ENCODE measurements around the gene ARGLU1. TPM values are rescaled to one million over a fixed set of nuclear protein-coding genes. Genes with fewer than 3 reads are reported as not detected.

The ARGLU1 gene
- total RNA-seq, 1 donor, result 42.0 TPM

DNA sequence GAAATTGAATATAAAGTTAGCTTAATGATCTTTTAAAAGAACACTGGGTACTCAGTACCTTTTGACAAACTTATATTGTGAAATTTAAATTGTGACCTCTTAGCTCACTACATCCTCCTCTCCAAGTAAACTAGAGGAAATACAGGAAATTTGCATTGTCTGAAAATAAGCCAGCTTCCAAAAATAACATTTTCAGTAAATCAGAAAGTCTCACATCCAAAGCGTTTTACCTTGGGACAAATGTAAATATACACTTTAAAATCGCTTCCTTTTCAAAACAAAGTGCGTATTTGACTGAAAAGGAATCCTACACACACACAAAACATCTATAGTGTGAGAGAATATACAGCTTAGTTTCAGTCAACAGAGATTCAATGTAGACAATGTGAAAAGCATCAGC, 30.4 kb downstream of the ARGLU1 start:
- Histone ChIP-seq H3K27me3 (ENCODE audit: insufficient read depth, low read length) (no peaks in the 10 kb centered on the region), H3K27ac (ENCODE audit: low read depth, low read length) (no peak overlapping the region), H2AFZ (ENCODE audit: low read length) (no peak overlapping the region), H3K36me3 (ENCODE audit: insufficient read depth, low read length) (peaks cover 5% of the 10 kb centered on the region), H3K79me2 (ENCODE audit: insufficient read depth, low read length) (peaks cover 22% of the 10 kb centered on the region), H3K4me3 (ENCODE audit: insufficient read depth, low read length) (no peak overlapping the region), H3K4me2 (ENCODE audit: insufficient read depth, low read length) (no peak overlapping the region), H4K20me1 (ENCODE audit: insufficient read depth, low read length) (peaks cover 3% of the 10 kb centered on the region), H3K4me1 (ENCODE audit: insufficient read depth, low read length) (peaks cover 11% of the 10 kb centered on the region), H3K9me3 (ENCODE audit: low read depth, low read length) (no peaks in the 10 kb centered on the region)
- no peak for DNase-seq (ENCODE audit: insufficient read length, low spot score, missing footprints)
- TF ChIP-seq, protein P1, sequence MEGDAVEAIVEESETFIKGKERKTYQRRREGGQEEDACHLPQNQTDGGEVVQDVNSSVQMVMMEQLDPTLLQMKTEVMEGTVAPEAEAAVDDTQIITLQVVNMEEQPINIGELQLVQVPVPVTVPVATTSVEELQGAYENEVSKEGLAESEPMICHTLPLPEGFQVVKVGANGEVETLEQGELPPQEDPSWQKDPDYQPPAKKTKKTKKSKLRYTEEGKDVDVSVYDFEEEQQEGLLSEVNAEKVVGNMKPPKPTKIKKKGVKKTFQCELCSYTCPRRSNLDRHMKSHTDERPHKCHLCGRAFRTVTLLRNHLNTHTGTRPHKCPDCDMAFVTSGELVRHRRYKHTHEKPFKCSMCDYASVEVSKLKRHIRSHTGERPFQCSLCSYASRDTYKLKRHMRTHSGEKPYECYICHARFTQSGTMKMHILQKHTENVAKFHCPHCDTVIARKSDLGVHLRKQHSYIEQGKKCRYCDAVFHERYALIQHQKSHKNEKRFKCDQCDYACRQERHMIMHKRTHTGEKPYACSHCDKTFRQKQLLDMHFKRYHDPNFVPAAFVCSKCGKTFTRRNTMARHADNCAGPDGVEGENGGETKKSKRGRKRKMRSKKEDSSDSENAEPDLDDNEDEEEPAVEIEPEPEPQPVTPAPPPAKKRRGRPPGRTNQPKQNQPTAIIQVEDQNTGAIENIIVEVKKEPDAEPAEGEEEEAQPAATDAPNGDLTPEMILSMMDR (IDR thresholded peaks at IDR 0.05; ENCODE audit: extremely low read depth, low read depth, low read length), result no peak

DNA sequence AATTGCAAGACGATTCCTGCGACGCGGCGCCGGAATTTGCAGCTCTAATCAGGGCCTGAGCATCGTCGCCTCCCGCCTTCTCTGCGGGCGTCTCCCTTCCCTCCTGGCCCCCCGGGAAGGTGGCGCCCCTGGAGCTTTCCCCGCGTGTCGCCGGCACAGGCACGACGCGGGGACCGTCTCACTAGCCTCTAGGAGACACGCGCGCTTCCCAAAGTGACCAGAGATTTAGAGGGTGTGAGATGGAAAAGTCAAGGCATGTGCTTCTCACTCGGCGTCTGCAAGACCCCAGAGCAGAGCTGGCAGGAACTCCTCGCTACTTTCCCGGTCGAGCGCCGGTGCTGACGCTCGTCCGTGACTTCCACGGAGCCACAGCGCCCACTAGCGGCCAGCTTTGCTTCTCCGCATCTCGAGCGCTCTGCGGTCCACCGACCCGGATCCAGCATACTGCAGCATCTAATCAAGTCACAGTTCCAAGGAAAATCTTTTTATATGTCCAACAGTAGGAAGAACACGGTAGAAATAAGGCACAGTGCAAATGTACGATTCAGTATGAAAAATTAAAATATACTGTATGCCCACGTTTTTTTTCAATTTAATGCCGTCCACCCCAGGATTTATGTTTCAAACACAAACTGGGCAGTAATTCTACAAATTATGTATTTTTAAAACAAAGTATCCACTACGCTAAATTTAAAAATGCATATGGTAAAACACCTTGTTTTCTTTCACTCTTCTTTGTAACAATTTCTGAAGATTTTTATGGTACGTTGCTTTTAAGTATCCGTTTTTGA, 31.5 kb downstream of the ARGLU1 start:
- peaks cover 11% of the 10 kb centered on the region for H3K4me1 ChIP-seq (ENCODE audit: insufficient read depth, low read length)
- no peak overlapping the region for H3K27ac ChIP-seq (ENCODE audit: low read depth, low read length)
- H3K36me3 ChIP-seq (ENCODE audit: insufficient read depth, low read length), result peaks cover 5% of the 10 kb centered on the region
- no peaks in the 10 kb centered on the region for H3K27me3 ChIP-seq (ENCODE audit: insufficient read depth, low read length)
- peak overlapping the region; percentile 21 for H2AFZ ChIP-seq (ENCODE audit: low read length)
- H3K4me3 ChIP-seq (ENCODE audit: insufficient read depth, low read length), result peak overlapping the region; percentile 85
- no peaks in the 10 kb centered on the region for H3K9me3 ChIP-seq (ENCODE audit: low read depth, low read length)
- H3K79me2 ChIP-seq (ENCODE audit: insufficient read depth, low read length), result peaks cover 33% of the 10 kb centered on the region
- H3K4me2 ChIP-seq (ENCODE audit: insufficient read depth, low read length), result peak overlapping the region; percentile 93
- peaks cover 5% of the 10 kb centered on the region for H4K20me1 ChIP-seq (ENCODE audit: insufficient read depth, low read length)
- TF ChIP-seq, protein P1 (IDR thresholded peaks at IDR 0.05; ENCODE audit: extremely low read depth, low read depth, low read length), result peak; percentile 98
- peak; percentile 98 for DNase-seq (ENCODE audit: insufficient read length, low spot score, missing footprints)

DNA sequence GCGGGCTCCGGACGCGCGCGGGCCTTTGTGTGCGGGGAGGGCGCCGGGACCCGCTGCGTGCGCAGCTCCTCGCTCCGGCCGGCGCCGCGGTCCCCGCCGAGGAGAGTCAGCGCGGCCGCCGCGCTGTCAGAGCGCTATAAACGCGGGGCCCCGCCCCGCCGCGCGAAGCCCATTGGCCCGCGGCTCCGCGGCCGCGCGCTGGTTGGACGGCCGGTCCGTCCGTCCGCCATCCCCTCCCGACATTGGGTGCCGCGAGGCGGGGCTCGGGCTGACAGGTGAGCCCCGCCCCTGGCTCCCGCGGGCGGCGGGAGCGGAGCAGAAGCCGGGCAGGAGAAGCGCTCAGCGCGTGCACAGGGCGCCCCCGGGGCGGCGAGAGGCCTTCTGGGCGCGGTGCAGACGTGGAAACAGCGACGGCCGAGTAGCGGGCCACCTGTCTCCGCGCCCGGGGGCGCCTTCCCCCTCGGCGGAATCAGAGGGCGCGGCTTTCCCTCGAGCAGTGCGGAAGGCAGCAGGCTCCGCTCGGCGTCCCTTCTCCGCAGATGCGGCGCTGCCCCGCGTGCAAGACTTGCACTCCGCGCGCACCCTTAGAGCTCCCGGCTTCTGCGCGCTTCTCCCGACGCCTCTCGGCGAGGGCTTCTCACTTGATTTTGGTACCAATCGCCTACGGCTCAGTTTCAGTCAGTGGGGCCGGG, 32.2 kb downstream of the ARGLU1 start, which contains the start of gene EFNB2:
Gene EFNB2, minus strand, starts transcription at position 111 of the 692 bp plus-strand sequence. CDS start 698 bp downstream, outside the sequence.
- peak; percentile 99 for DNase-seq (ENCODE audit: insufficient read length, low spot score, missing footprints)
- H3K27ac ChIP-seq (ENCODE audit: low read depth, low read length), result peak within 1 kb of the TSS; percentile 33
- peak within 1 kb of the TSS; percentile 64 for H2AFZ ChIP-seq (ENCODE audit: low read length)
- H3K4me1 ChIP-seq (ENCODE audit: insufficient read depth, low read length), result peaks cover 11% of the 10 kb centered on the region
- H3K79me2 ChIP-seq (ENCODE audit: insufficient read depth, low read length), result peaks cover 40% of the 10 kb centered on the region
- peak within 1 kb of the TSS; percentile 85 for H3K4me3 ChIP-seq (ENCODE audit: insufficient read depth, low read length)
- TF ChIP-seq, protein P1 (IDR thresholded peaks at IDR 0.05; ENCODE audit: extremely low read depth, low read depth, low read length), result no peak
- peak within 1 kb of the TSS; percentile 93 for H3K4me2 ChIP-seq (ENCODE audit: insufficient read depth, low read length)
- H3K36me3 ChIP-seq (ENCODE audit: insufficient read depth, low read length), result peaks cover 4% of the 10 kb centered on the region
- no peaks in the 10 kb centered on the region for H3K27me3 ChIP-seq (ENCODE audit: insufficient read depth, low read length)
- H3K9me3 ChIP-seq (ENCODE audit: low read depth, low read length), result no peaks in the 10 kb centered on the region
- H4K20me1 ChIP-seq (ENCODE audit: insufficient read depth, low read length), result peaks cover 9% of the 10 kb centered on the region
